ENCODE results near the gene HOATZ. TPM values are rescaled to one million over a fixed set of nuclear protein-coding genes. Genes with fewer than 3 reads are reported as not detected.

Gene HOATZ
- polyA plus RNA-seq, 1 donor from 2014 or later, result not detected

GRCh38 chr11:111531687-111532364 is 17.2 kb downstream of the HOATZ start:
- no peak overlapping the region for H3K4me3 Mint-ChIP-seq
- H3K27ac Mint-ChIP-seq, result no peak overlapping the region

DNA sequence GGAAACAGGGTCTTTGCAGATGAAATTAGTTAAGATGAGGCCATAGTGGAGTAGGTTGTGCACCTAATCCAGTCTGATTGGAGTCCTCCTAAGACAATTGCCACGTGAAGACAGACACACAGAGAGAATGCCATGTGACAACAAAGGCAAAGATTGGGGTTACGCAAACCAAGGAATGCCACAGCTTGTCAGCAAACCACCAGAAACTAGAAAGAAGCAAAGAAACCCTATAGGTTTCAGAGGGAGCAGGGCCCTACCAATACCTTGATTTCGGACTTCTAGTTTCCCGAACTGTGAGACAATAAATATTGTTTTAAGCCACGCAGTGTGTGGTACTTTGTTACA is 17.8 kb downstream of the HOATZ start:
- Mint-ChIP-seq H3K27me3 (peaks cover 12% of the 10 kb centered on the region), H3K27ac (no peak overlapping the region), H3K36me3 (peaks cover 1% of the 10 kb centered on the region), H3K4me3 (no peak overlapping the region), H3K4me1 (no peaks in the 10 kb centered on the region), H3K9me3 (no peaks in the 10 kb centered on the region)

More at GRCh38 chr11:111531687-111532364, 17.2 kb downstream of the HOATZ start:
- H3K9me3 Mint-ChIP-seq, result no peaks in the 10 kb centered on the region
- peaks cover 1% of the 10 kb centered on the region for H3K36me3 Mint-ChIP-seq
- H3K4me1 Mint-ChIP-seq, result no peaks in the 10 kb centered on the region
- peaks cover 9% of the 10 kb centered on the region for H3K27me3 Mint-ChIP-seq

DNA sequence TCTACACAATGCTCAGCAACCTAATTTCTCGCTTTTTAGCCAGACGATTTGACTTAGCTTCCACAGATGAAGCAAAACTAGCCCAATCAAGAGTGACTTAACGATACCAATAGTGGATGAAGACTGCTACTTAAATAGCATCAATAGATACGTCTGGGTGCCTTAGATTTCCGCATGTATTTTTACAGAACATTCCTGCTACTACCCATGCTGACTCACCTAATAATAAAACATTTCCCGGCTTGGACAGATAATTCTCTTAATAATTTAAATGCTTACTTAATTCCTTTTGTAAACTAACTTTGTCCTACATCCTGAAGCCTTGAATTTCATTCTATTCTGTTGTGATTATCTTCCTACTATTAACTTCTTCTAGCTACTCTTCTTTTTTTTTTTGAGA is 20.7 kb downstream of the HOATZ start:
- Mint-ChIP-seq H3K27me3 (peaks cover 37% of the 10 kb centered on the region), H3K4me1 (peaks cover 0 to 5% (median 2%) of the 10 kb centered on the region in 3 donors), H3K4me3 (no peak overlapping the region), H3K9me3 (peaks cover 0 to 2% (median 0%) of the 10 kb centered on the region in 3 donors), H3K27ac (no peak overlapping the region), H3K36me3 (peaks cover 3% of the 10 kb centered on the region)

DNA sequence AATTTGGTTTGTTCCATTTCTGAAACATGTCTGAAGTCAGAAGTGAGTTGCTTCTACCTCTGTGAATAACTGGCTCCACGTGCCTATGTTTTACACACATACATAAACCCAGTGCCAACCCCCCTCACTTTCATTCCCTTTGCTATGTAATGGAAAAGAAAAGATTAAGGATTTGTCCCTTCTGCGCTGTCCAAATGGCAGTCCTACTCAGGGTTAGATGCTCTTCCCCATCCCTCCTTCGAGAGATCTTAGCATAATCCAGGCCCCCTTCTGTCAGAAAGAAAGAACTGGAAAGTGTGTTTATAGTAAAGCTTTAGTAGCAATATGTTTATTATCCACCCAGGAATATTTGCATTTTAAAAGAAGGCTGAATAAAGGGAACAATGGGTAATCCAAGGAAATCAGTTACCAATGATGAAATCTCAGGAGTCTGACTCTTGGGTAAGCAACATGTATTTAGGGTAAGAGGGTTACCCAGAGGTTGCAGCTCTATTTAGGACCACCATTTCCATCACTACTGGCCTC is 22.8 kb downstream of the HOATZ start:
- Mint-ChIP-seq H3K27me3 (peaks cover 53% of the 10 kb centered on the region), H3K9me3 (peaks cover 0 to 2% (median 0%) of the 10 kb centered on the region in 3 donors), H3K4me1 (peaks cover 3 to 9% (median 7%) of the 10 kb centered on the region in 3 donors), H3K27ac (peak overlapping the region in 1 of 3 donors; percentile 27), H3K36me3 (peaks cover 3% of the 10 kb centered on the region), H3K4me3 (no peak overlapping the region)

DNA sequence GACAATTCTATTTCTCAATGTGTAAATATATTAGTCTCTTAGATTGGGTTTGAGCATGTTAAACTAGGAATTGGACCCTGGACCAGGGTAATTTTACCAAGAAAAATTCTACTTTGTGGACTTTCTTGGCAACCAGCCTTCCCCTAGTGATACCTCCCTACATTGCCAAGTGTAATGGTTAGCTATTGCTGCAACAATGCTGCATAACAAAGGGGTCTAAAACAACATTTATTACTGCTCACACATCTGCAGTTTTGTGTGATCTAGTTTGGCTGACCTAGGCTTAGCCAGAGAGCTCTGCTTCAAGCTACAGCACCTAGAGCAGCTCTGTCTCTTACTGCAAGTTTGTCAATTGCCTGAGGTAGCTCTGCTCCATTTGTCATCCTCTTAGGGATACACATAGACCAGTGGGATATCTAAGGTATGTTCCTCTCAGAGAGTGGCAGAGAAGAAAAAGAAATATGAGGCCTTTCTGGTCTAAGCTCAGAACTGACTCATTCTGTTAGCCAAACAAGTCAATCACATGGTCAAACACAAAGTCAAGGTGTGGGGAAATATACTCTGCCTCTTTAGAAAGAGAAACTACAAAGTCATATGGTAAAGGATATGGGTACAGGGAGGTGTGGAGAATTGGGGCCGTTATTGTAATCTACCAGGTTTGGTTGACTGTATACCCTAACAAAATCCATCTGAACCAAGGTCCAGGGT is 24.0 kb downstream of the HOATZ start:
- no peak overlapping the region for H3K27ac Mint-ChIP-seq
- peaks cover 0 to 2% (median 0%) of the 10 kb centered on the region in 3 donors for H3K9me3 Mint-ChIP-seq
- H3K27me3 Mint-ChIP-seq, result peaks cover 55% of the 10 kb centered on the region
- H3K4me3 Mint-ChIP-seq, result peak overlapping the region in 1 of 4 donors; percentile 34
- peaks cover 3% of the 10 kb centered on the region for H3K36me3 Mint-ChIP-seq
- H3K4me1 Mint-ChIP-seq, result peaks cover 3 to 9% (median 7%) of the 10 kb centered on the region in 3 donors

GRCh38 chr11:111539426-111540113 is 25.0 kb downstream of the HOATZ start:
- Mint-ChIP-seq H3K4me1 (peaks cover 3 to 9% (median 7%) of the 10 kb centered on the region in 3 donors), H3K4me3 (peak overlapping the region in 3 of 4 donors; percentile 18 to 50 (median 44)), H3K36me3 (peaks cover 1% of the 10 kb centered on the region), H3K27ac (no peak overlapping the region), H3K27me3 (peaks cover 56% of the 10 kb centered on the region), H3K9me3 (peaks cover 0 to 2% (median 0%) of the 10 kb centered on the region in 3 donors)

GRCh38 chr11:111540114-111540936 is 25.7 kb downstream of the HOATZ start, which contains the start of gene LAYN:
Gene LAYN, plus strand, starts transcription at chr11:111540720. Its CDS starts 124 bp downstream, at chr11:111540844.
- H3K4me1 Mint-ChIP-seq, result peaks cover 3 to 9% (median 7%) of the 10 kb centered on the region in 3 donors
- H3K27ac Mint-ChIP-seq, result no peak within 1 kb of the TSS
- peaks cover 55% of the 10 kb centered on the region for H3K27me3 Mint-ChIP-seq
- H3K4me3 Mint-ChIP-seq, result peak within 1 kb of the TSS; percentile 67 to 92 (median 80)
- peaks cover 0 to 2% (median 0%) of the 10 kb centered on the region in 3 donors for H3K9me3 Mint-ChIP-seq
- H3K36me3 Mint-ChIP-seq, result peaks cover 1% of the 10 kb centered on the region

DNA sequence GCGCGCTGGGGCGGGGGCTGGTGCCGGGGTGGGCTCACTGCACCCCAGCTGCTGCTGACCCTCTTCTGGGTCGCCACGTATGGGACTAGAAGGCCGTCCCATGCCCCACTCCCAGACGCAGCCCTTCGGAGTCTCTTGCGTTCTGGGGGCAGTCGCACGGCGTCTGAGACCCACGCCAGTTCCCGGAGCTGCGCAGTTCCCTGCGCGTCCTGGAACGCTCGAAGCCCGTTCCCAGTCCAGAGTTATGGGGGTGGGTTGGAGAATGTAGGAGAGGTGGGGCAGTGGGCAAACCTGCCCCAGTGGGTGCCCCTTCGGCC is 26.3 kb downstream of the HOATZ start:
- Mint-ChIP-seq H3K27me3 (peaks cover 51% of the 10 kb centered on the region), H3K4me3 (peak overlapping the region in 3 of 4 donors; percentile 47 to 92 (median 84)), H3K36me3 (peaks cover 1% of the 10 kb centered on the region), H3K27ac (no peak overlapping the region), H3K9me3 (peaks cover 0 to 2% (median 0%) of the 10 kb centered on the region in 3 donors), H3K4me1 (peaks cover 3 to 9% (median 7%) of the 10 kb centered on the region in 3 donors)

- peaks cover 1% of the 10 kb centered on the region for H3K36me3 Mint-ChIP-seq
- peaks cover 0 to 2% (median 0%) of the 10 kb centered on the region in 3 donors for H3K9me3 Mint-ChIP-seq
- H3K4me3 Mint-ChIP-seq, result peak overlapping the region; percentile 67 to 92 (median 80)
- H3K27me3 Mint-ChIP-seq, result peaks cover 51% of the 10 kb centered on the region
- peaks cover 3 to 9% (median 7%) of the 10 kb centered on the region in 3 donors for H3K4me1 Mint-ChIP-seq
- no peak overlapping the region for H3K27ac Mint-ChIP-seq
Measured at GRCh38 chr11:111541254-111542061, 26.9 kb downstream of the HOATZ start.

DNA sequence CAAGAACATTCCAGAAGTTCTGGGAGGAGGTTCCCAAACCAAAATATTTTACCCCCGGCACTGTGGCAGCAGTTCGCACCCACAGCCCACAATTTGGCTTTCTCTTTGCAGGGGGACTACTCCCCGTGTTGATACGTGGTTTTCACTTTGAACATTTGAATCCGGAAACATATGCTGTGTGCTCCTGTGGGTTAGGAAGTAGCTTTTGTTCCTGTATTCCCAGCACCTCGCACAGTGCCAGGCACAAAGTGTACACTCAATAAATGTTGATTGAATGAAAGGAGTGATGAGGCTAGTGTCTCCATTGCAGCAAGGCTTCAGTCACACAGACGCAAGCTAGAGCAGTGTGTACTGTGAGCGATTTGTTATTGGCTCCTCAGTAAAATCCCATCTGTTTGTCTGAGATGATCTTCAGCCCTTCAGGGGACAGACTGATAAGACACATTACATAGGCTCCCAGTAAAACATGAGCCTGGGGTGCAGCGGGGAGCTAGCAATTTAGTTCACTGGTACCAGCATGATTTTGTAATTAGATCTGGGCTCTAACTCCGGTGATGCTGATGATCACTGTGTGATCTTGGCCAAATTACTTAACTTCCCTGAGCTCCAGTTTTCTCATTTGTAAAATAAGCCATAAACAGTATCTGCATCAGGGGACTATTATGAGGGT is 28.2 kb downstream of the HOATZ start:
- peaks cover 41% of the 10 kb centered on the region for H3K27me3 Mint-ChIP-seq
- peak overlapping the region in 1 of 4 donors; percentile 67 for H3K4me3 Mint-ChIP-seq
- peaks cover 1% of the 10 kb centered on the region for H3K36me3 Mint-ChIP-seq
- H3K27ac Mint-ChIP-seq, result no peak overlapping the region
- peaks cover 0 to 2% (median 0%) of the 10 kb centered on the region in 3 donors for H3K9me3 Mint-ChIP-seq
- H3K4me1 Mint-ChIP-seq, result peaks cover 3 to 9% (median 7%) of the 10 kb centered on the region in 3 donors

- Mint-ChIP-seq H3K4me1 (no peaks in the 10 kb centered on the region), H3K36me3 (no peaks in the 10 kb centered on the region), H3K9me3 (no peaks in the 10 kb centered on the region), H3K27me3 (peaks cover 13% of the 10 kb centered on the region), H3K27ac (no peak overlapping the region), H3K4me3 (no peak overlapping the region)
Measured at GRCh38 chr11:111548525-111548924, 33.9 kb downstream of the HOATZ start.

DNA sequence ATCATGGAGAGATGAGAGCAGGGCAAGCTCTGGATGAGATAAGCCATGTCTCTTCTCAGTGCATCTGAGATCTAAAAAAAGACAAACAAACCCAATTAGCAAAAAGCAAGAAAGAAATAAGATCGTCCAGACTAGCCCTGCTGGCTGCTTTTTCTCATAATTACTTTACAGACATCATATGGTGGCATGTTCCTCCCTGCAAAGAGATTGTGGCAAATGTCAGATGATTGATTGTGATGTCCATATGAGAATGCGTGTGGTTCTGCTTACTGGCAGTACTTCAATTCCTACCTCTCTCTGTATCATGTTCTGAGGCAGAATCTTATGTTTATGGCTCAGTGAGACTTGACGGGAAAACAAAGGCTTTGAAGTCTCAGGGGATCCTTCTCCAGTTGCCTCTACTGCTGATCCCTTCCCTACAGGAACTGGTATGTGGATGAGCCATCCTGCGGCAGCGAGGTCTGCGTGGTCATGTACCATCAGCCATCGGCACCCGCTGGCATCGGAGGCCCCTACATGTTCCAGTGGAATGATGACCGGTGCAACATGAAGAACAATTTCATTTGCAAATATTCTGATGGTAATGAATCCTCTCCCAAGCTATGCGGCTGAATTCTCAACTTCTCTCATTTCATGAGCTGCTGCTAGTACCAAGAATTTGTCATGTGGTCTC is 34.8 kb downstream of the HOATZ start:
- Mint-ChIP-seq H3K27me3 (peaks cover 12% of the 10 kb centered on the region), H3K9me3 (no peaks in the 10 kb centered on the region)

GRCh38 chr11:111549869-111550203 is 35.3 kb downstream of the HOATZ start:
- H3K27ac Mint-ChIP-seq, result no peak overlapping the region
- no peaks in the 10 kb centered on the region for H3K36me3 Mint-ChIP-seq
- peaks cover 12% of the 10 kb centered on the region for H3K27me3 Mint-ChIP-seq
- H3K4me3 Mint-ChIP-seq, result no peak overlapping the region
- no peaks in the 10 kb centered on the region for H3K4me1 Mint-ChIP-seq
- H3K9me3 Mint-ChIP-seq, result no peaks in the 10 kb centered on the region

More for the DNA sequence above, 34.8 kb downstream of the HOATZ start:
- no peak overlapping the region for H3K27ac Mint-ChIP-seq
- H3K4me3 Mint-ChIP-seq, result no peak overlapping the region
- H3K4me1 Mint-ChIP-seq, result no peaks in the 10 kb centered on the region
- no peaks in the 10 kb centered on the region for H3K36me3 Mint-ChIP-seq

Measured in IgD-negative memory B cell (primary cell).